ENCODE data around the gene DENND4A. TPM values are rescaled to one million over a fixed set of nuclear protein-coding genes. Genes with fewer than 3 reads are reported as not detected.
A peak's percentile ranks its signal among the peaks of the same experiment; 100 is the strongest.

Gene DENND4A
- total RNA-seq, 1 donor from 2014 or later, result 13.9 TPM

DNA sequence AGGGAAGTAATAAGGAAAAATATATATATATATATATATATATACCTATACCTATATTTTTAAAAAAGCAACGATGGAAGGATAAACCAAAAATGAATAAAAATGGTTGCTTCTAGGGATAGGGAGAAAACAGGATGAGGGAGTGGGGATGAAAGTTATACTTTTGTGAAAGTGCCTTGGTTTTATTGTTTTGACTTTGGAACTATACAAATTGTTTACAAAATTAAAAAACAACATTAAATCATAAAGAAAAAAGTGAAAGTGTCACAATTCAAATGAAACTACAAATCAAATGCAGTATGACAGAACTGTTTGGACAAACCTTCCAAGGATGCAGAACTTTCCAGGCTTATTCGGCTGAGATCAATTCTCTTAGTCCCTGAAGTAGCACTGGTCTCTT is 116.0 kb downstream of the DENND4A start:
- Mint-ChIP-seq H3K9me3 (ENCODE audit: unreplicated experiment) (no peaks in the 10 kb centered on the region), H3K27ac (ENCODE audit: unreplicated experiment) (no peak overlapping the region), H3K4me3 (ENCODE audit: unreplicated experiment) (no peak overlapping the region), H3K27me3 (ENCODE audit: low read depth, unreplicated experiment) (no peaks in the 10 kb centered on the region), H3K36me3 (ENCODE audit: low read depth, unreplicated experiment) (peaks cover 2% of the 10 kb centered on the region), H3K4me1 (ENCODE audit: low read depth, unreplicated experiment) (no peaks in the 10 kb centered on the region)
- H2AFZ ChIP-seq (ENCODE audit: low read depth, low read length), result no peak overlapping the region
- H3K4me3 ChIP-seq (ENCODE audit: insufficient read depth, low read depth, low read length), result no peak overlapping the region
- H3K79me2 ChIP-seq (ENCODE audit: insufficient read depth, low read length), result no peaks in the 10 kb centered on the region
- TF ChIP-seq, protein P1, sequence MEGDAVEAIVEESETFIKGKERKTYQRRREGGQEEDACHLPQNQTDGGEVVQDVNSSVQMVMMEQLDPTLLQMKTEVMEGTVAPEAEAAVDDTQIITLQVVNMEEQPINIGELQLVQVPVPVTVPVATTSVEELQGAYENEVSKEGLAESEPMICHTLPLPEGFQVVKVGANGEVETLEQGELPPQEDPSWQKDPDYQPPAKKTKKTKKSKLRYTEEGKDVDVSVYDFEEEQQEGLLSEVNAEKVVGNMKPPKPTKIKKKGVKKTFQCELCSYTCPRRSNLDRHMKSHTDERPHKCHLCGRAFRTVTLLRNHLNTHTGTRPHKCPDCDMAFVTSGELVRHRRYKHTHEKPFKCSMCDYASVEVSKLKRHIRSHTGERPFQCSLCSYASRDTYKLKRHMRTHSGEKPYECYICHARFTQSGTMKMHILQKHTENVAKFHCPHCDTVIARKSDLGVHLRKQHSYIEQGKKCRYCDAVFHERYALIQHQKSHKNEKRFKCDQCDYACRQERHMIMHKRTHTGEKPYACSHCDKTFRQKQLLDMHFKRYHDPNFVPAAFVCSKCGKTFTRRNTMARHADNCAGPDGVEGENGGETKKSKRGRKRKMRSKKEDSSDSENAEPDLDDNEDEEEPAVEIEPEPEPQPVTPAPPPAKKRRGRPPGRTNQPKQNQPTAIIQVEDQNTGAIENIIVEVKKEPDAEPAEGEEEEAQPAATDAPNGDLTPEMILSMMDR (IDR thresholded peaks at IDR 0.05; ENCODE audit: insufficient read depth, low read depth, low read length), result no peak
- TF ChIP-seq EZH2 (IDR thresholded peaks at IDR 0.05; ENCODE audit: insufficient read depth, low read length), result no peak
- no peak overlapping the region for H3K4me2 ChIP-seq (ENCODE audit: low read length)
- H3K36me3 ChIP-seq (ENCODE audit: insufficient read depth, low read length), result peaks cover 3% of the 10 kb centered on the region
- no peak overlapping the region for H3K27ac ChIP-seq (ENCODE audit: low read depth, low read length)
- H3K27me3 ChIP-seq (ENCODE audit: insufficient read depth, low read length), result no peaks in the 10 kb centered on the region
- H3K4me1 ChIP-seq (ENCODE audit: insufficient read depth, low read length), result no peaks in the 10 kb centered on the region
- FAIRE-seq (peak; percentile 37), DNase-seq (ENCODE audit: low read depth) (no peak)
- no peaks in the 10 kb centered on the region for H3K9me3 ChIP-seq (ENCODE audit: insufficient read depth, low read depth, low read length)
- H3K9ac ChIP-seq (ENCODE audit: low read length), result no peak overlapping the region
- H4K20me1 ChIP-seq (ENCODE audit: insufficient read depth, low read length), result no peaks in the 10 kb centered on the region

DNA sequence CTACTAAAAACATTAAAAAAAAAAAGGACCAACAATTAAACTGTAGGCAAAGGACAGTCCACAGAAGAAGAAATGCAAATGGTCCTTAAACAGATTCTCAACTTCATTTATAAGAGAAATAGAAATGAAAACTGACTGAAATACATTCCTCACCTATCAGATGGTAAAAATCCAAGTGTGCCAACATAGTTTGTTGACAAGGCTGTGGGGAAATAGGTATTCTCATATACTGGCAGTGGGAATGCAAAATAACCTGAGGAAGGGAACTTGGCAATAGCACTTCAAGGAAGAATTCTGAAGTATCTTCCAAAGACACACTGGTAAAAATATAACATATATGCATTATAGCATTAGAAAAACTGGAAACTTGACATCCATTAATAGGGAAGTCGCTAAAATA is 116.5 kb downstream of the DENND4A start:
- FAIRE-seq (no peak), DNase-seq (ENCODE audit: low read depth) (no peak)
- TF ChIP-seq, protein P1 (IDR thresholded peaks at IDR 0.05; ENCODE audit: insufficient read depth, low read depth, low read length), result no peak
- no peak for TF ChIP-seq EZH2 (IDR thresholded peaks at IDR 0.05; ENCODE audit: insufficient read depth, low read length)
- Histone ChIP-seq H3K79me2 (ENCODE audit: insufficient read depth, low read length) (no peaks in the 10 kb centered on the region), H3K27me3 (ENCODE audit: insufficient read depth, low read length) (no peaks in the 10 kb centered on the region), H3K4me1 (ENCODE audit: insufficient read depth, low read length) (no peaks in the 10 kb centered on the region), H3K4me2 (ENCODE audit: low read length) (no peak overlapping the region), H3K9me3 (ENCODE audit: insufficient read depth, low read depth, low read length) (no peaks in the 10 kb centered on the region), H2AFZ (ENCODE audit: low read depth, low read length) (no peak overlapping the region), H3K9ac (ENCODE audit: low read length) (no peak overlapping the region), H4K20me1 (ENCODE audit: insufficient read depth, low read length) (no peaks in the 10 kb centered on the region), H3K27ac (ENCODE audit: low read depth, low read length) (no peak overlapping the region), H3K36me3 (ENCODE audit: insufficient read depth, low read length) (peaks cover 3% of the 10 kb centered on the region), H3K4me3 (ENCODE audit: insufficient read depth, low read depth, low read length) (no peak overlapping the region)
- peaks cover 2% of the 10 kb centered on the region for H3K36me3 Mint-ChIP-seq (ENCODE audit: low read depth, unreplicated experiment)
- no peaks in the 10 kb centered on the region for H3K4me1 Mint-ChIP-seq (ENCODE audit: low read depth, unreplicated experiment)
- H3K27me3 Mint-ChIP-seq (ENCODE audit: low read depth, unreplicated experiment), result no peaks in the 10 kb centered on the region
- no peak overlapping the region for H3K27ac Mint-ChIP-seq (ENCODE audit: unreplicated experiment)
- no peaks in the 10 kb centered on the region for H3K9me3 Mint-ChIP-seq (ENCODE audit: unreplicated experiment)
- no peak overlapping the region for H3K4me3 Mint-ChIP-seq (ENCODE audit: unreplicated experiment)

- no peaks in the 10 kb centered on the region for H3K79me2 ChIP-seq (ENCODE audit: insufficient read depth, low read length)
- H3K27ac ChIP-seq (ENCODE audit: low read depth, low read length), result no peak overlapping the region
- Mint-ChIP-seq H3K4me1 (ENCODE audit: low read depth, unreplicated experiment) (no peaks in the 10 kb centered on the region), H3K27ac (ENCODE audit: unreplicated experiment) (peak overlapping the region; percentile 90), H3K27me3 (ENCODE audit: low read depth, unreplicated experiment) (no peaks in the 10 kb centered on the region), H3K36me3 (ENCODE audit: low read depth, unreplicated experiment) (no peaks in the 10 kb centered on the region), H3K9me3 (ENCODE audit: unreplicated experiment) (no peaks in the 10 kb centered on the region), H3K4me3 (ENCODE audit: unreplicated experiment) (no peak overlapping the region)
- no peaks in the 10 kb centered on the region for H3K9me3 ChIP-seq (ENCODE audit: insufficient read depth, low read depth, low read length)
- H4K20me1 ChIP-seq (ENCODE audit: insufficient read depth, low read length), result no peaks in the 10 kb centered on the region
- peak; percentile 65 for FAIRE-seq
- TF ChIP-seq, protein P1 (IDR thresholded peaks at IDR 0.05; ENCODE audit: insufficient read depth, low read depth, low read length), result no peak
- TF ChIP-seq EZH2 (IDR thresholded peaks at IDR 0.05; ENCODE audit: insufficient read depth, low read length), result no peak
- no peak overlapping the region for H3K4me2 ChIP-seq (ENCODE audit: low read length)
- H3K4me1 ChIP-seq (ENCODE audit: insufficient read depth, low read length), result no peaks in the 10 kb centered on the region
- no peaks in the 10 kb centered on the region for H3K27me3 ChIP-seq (ENCODE audit: insufficient read depth, low read length)
- H3K9ac ChIP-seq (ENCODE audit: low read length), result no peak overlapping the region
- H3K36me3 ChIP-seq (ENCODE audit: insufficient read depth, low read length), result peaks cover 9% of the 10 kb centered on the region
- H3K4me3 ChIP-seq (ENCODE audit: insufficient read depth, low read depth, low read length), result no peak overlapping the region
- DNase-seq (ENCODE audit: low read depth), result peak; percentile 57
- no peak overlapping the region for H2AFZ ChIP-seq (ENCODE audit: low read depth, low read length)
These were observed 125.8 kb downstream of the DENND4A start for GRCh38 chr15:65666257-65666656.
